ENCODE results near the gene DUSP2.
"Not testable (repeated sequence)": the region's sequence is repeated elsewhere in the genome, so short reads cannot be mapped to it uniquely, and the experiment has no call there.

DUSP2 gene

DNA sequence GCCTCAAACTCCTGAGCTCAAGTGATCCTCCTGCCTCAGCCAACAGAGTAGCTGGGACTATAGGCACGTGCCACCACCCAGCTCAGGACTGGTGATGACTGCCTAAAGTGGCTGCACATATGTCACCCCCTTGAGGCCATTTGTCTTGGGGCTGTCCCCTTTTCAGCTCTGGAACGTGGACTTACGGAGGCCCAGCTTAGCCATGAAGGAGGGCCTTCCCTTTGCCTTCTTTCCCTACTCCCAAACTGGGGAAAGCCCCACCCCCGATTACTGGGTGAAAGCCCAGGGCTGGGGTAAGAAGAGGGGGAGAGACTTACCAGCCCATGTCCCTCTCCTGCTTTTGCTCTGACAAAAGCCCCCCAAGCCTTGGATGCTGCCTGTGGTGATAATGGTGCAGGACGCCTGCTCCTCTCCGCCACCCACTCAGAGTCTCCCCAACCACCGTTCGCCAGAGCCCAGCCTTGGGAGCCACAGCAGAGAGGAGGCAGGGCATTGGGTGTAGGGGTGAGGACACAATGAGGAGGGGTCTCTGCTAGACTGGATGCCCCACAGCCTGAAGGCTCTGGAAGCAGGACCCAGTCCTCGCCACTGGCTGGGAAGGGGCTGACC is 2.5 kb upstream of the DUSP2 start:
- in situ Hi-C loops (cut with HindIII; ENCODE audit: low sequenced_read_pairs), result no loop called here

DNA sequence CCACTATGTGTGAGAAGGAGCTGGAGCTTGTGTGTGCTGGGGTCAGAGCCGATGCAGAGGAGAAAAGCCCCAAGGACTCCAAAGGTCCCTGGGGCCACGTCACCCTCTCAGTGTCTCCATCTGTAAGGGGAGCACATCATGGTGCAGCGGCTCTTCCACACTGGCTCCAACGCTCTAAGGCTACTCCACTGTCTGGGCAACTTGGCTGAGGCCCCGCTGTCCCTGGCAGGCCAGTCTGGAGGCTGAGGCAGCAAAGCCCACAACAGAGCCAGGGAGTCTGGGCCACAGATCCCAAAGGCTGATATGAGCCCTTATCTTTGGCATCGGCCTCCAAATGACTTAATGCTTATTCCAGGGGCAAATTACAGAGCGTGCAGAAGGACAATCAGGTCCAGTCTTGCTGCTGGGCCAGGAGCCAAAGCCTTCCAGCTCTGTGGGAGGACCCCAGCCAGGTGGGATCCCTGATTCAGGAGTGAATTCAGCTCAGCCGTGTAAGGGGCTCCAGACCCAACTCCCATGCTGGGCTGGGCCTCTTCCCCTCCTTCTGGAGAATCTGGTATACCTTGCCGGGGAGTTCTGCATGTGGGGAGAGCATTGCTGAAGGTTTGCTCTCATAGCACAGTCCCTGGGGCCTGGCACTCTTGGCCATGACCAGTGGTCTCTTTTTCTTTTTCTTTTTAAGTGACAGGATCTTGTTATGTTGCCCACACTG is 1.8 kb upstream of the DUSP2 start:
- in situ Hi-C loops (cut with HindIII; ENCODE audit: low sequenced_read_pairs), result no loop called here

DNA sequence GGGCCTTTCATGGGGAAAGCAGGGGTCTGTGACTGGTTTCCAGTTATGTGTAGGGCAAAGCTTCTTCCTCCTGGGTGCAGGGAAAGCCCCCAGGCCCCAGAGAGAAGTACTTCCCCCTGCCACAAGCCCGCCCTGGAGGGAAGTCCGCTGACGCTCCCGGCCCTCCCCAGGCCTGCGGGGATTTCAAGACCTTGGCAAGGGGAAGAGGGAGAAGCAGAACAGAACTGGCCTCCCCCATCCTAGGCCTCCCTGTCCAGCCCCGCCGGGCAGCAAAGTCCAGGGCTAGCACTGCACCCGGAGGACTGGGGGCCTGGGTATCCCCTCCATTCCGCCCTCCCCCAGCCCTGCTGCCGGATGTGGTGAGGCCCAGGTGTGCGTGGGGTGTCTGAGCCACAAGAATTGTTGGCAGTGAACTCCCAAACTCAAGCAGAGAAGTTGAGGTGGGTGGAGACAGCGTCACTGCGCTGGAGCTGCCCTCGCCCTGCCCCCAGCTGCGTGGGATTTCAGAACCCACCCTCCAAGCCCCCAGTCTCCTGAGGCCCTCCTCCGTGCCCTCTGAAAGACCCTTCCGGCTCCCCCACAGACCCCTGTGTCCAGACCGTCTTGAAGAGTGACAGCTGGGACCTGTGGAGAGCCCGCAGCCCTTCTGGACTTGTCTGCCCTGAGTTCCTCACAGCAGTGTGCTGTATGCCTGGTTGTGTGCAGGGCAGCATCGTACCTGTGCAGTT is 1.1 kb upstream of the DUSP2 start:
- in situ Hi-C loops (cut with HindIII; ENCODE audit: low sequenced_read_pairs), result no loop called here

DNA sequence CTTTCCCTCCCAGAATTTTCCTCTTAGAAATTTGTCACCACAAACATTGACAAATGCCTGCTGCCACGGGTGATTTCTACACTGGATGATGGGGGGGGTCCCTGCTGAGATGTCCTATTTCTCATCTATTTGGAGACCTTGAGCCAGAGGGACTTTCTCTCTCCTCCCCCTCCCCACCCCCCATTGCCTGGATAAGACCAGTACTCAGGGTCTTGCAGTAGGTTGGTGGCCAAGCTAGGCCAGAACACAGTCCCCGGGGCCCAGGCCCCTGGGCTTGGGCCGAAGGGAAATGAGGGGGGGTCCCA is 560 bp upstream of the DUSP2 start:
- in situ Hi-C loops (cut with HindIII; ENCODE audit: low sequenced_read_pairs), result no loop called here

DNA sequence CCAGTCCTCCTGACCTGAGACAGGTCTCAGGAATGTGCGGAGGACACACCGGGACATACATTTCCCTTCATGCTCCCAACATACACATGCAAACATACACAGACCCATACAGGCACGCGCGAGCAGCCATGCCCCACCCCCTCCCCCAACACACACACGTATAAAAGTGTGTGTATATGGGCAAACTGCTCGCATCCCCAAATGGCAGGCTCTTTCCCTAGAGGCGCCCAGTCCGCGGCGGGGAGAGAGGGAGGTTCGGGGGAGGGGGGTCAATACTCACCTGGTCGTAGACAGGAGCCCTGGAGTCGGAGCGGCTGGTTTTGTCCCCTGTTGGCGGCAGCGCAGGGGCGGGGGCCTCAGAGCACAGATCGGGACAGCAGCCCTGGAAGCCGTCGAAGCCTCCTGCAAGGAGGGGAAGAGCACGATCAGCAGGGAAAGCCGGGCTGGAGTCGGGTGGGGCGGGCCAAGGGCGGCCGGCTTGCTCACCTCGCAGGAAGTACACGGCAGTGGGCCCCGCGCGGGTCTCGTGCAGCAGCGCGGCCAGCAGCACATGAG is 682 bp downstream of the DUSP2 start:
- in situ Hi-C loops (cut with HindIII; ENCODE audit: low sequenced_read_pairs), result no loop called here

DNA sequence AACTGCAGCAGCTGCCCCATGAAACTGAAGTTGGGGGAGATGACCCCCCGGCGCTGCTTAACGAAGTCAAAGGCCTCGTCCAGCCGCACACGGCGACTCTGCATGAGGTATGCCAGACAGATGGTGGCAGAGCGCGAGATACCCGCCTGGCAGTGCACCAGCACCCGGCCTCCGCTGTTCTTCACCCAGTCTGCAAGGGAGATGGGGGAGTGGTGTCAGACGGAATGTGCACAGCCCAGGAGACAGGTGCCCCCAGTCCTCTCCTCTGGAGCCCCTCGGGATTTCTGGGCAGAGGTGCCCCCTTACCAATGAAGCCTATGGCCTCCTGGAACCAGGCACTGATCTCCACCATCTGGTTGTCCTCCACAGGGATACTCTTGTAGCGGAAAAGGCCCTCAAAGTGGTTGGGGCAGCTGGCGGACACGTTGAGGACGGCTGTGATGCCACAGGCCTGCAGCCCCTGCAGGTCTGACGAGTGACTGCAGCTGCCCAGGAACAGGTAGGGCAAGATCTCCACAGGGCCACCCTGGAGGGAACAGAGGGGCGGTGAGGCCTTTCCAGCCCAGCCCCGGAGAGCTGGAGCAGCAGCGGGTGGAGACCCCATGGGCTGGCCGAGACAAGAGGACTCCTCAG is 1.3 kb downstream of the DUSP2 start:
- in situ Hi-C loops (cut with HindIII; ENCODE audit: low sequenced_read_pairs), result no loop called here

DNA sequence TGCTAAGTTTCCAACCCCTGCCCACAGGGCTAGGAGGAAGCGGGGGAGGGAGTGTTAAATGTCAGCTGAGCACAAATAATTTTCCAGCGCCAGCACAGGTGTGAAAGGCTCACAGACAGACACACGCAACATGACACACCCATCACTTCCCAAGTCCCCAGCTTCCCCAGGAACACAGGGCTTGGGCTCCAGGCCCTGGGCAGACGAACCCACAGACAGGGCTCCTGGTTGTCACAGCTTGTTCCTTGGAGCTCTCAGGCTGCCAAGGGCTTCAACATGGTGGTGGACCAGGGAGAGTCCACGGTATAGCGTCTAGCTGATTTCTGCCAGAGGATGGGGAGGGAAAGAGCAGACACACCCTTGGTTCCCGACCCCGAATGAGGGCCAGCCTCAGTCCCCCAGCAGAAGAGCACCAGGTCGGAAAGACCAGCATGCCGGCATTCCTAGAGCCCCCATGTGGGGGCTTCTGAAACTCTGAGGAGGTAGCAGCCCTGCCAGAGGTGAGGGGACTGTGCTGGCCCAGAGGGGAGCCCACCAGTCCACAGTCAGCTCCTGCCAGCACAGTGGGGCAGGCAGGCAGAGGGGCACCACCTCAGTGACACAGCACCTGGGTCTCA is 1.9 kb downstream of the DUSP2 start:
- in situ Hi-C loops (cut with HindIII; ENCODE audit: low sequenced_read_pairs), result no loop called here

DNA sequence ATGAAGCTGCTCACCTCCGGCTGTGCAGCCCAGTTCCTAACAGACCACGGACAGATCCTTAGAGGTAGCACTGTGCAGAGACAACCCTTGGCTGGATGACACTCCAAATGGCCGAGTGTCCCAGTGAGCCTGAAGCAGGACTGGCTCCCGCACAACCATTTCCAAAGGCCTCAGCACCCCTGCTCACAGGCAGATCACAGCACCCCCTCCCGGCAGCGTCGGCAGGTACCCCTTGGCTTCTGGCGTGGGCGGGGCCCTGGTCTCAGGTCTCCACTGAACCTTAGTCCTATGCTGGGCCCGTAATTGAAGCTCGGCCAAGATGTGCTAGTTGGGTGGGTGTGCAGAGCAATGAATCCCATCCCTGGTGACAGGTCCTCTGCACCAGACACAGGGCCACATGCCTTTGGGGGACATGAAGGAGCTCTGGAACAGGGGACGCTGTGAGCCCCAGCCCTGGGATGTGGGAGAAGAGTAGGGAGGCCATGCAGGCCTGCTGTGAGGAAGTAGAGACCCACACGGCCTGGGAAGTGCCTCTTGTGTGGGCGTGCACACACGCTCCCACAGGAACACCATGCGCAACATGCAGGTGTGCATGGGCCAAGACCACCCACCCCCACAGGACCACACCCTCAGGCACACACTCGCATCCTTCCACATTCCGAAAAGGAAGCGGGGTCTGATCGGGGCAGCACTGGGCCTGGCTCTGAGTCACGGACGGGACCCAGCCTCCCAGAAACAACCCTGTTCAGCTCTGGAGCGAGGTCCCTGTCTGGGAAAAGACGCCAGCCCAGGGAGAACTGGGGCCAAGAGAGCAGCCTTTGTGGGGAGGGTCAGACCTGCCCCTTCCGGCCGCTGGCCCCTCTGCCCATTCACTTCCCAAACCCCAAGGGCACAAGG is 2.8 kb downstream of the DUSP2 start:
- in situ Hi-C loops (cut with HindIII; ENCODE audit: low sequenced_read_pairs), result no loop called here

DNA sequence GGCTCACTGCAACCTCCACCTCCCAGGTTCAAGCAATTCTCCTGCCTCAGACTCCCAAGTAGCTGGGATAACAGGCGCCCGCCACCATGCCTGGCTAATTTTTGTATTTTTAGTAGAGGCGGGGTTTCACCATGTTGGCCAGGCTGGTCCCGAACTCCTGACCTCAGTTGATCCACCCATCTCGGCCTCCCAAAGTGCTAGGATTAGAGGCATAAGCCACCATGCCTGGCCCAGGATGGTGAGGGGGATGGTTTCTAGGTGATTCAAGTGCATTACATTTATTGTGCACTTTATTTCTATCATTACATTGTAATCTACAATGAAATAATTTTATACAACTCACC is 3.6 kb downstream of the DUSP2 start:
- in situ Hi-C loops (cut with HindIII; ENCODE audit: low sequenced_read_pairs), result not testable (repeated sequence)

DNA sequence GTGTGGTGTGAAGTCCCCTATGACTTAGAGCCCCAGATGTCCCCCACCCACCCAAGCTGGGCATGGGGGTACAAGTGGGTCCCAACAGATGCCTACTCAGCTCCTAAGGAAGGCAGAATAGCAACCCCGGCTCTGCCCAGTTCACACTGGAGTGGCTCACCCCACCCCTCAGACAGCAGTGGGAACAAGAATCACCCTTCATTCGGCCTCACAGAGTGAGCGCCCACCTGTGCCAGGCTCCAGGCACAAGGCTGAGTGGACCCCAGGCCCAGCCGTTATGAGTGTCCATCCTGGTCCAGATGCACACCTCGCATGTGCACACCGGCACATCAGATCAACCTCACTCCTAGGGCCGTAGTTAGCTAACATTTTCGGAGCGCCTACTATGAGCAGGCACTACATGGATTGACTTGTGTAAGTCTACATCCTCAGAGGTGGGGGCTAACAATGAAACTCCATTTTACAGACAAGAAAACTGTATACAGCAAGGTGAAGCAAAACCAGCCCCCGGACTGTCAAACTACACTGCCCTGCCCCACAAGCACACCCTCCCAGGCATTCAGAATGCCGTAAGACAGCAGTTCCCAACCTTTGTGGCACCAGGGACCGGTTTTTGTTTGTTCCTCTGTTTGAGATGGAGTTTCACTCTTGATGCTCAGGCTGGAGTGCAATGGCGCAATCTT is 4.2 kb downstream of the DUSP2 start:
- in situ Hi-C loops (cut with HindIII; ENCODE audit: low sequenced_read_pairs), result no loop called here

DNA sequence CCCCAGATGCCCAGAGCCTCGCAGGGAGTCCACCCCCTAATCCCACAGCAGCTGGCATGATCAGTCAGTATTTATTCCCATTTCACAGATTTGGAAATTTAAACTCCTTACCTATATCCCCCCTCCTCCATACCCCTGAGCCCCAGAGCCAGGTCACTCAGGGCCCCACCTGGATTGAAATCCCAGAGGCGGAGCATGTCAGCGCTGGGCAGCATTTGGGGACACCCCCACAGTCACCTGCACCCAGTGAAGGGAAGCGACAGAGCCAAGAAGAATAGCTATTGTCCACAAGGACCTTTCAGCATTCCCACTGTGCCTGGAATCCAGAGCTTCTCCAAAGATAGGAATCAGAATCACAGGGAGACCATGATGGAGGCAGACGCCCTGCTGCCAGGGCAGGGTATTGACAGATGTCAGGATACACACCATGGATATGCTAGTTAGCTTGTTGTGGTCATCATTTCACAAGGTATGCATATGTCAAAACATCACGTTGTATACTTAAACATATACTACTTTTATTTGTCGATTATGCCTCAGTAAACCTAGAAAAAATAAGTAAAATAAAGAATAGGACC is 6.0 kb downstream of the DUSP2 start:
- in situ Hi-C loops (cut with HindIII; ENCODE audit: low sequenced_read_pairs), result no loop called here

DNA sequence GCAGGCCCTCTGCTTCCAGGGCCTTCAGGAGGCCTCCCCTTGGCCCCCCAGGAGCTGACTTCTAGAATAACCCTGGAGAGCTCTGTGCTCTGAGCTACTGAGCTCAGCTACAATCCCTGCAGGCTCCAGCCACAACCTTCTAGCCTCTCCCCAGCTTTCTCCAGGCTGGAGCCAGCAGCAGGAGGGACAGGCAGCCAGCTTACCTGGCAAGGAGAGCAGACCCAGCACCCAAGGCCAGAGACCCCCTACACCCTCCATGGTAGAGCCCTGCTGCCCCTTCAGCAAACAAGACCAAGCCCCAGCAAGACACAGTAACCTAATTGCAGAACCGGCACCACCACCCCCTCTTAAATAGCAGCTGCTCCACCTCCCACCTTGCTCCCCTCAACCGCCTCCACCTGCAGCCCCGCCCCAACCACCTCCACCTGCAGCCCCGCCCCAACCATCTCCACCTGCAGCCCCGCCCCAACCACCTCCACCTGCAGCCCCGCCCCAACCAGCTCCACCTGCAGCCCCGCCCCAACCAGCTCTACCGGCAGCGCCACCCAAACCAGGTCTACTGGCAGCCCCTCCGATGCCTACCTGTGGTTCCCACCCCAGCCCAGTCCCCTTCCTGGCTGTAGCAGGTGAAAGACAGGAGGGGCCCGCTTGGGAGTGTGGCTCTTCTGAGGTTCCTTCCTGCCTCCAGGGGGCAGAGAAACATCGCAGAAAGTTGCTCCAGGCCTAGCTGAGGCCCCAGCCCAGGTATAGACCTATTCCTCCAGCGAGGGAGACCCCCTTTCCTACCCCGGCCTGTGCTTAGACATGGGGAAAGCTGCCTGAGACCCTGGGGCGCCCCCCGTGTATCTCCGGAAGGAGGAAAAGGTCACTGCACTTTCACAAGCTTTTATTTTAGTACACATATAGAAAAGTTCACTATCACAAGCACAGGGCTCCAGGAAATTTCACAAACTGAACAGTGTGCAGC is 6.8 kb downstream of the DUSP2 start, which contains the start of gene ASTL:
ASTL (minus strand) TSS at position 324 of the 967 bp plus-strand sequence; CDS start at position 258, 66 bp downstream.
- in situ Hi-C loops (cut with HindIII; ENCODE audit: low sequenced_read_pairs), result no loop called here

DNA sequence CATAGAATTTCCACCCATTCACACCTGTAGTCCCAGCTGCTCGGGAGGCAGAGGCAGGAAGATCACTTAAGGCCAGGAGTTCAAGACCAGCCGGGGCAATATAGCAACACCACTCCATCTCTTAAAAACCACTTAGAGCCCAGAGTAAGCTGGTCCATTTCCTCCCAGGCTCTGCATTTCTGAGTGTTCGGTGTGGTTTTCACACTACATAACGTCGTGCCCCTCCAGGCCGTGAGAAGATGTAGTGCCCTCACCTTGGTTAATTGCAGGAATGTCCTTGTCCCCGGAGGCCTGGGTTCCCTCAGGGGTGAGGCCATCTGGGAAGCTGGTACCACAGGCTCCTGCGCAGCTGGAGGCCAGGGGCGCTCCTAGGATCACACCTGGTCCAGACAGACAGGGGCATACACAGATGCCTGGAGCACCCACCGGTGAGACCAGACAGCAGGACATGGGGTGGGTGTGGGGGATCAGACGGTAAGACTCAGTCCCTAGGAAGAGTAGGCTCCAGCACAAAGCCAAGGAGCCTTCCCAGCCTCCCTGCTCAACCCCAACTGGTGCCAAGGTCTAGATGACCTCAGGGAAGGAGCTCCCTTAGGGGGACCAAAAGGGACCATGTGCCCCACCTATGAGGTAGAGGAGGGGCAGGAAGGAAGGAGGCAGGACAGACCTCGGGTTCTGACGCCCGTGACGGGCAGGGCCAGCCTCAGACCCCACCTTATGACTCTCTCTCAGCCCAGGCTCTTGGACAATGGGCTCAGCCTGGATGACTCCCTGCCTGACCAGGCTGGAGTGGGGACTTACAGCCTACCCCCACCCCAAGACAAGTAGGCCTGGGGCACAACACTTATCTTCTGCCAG is 7.7 kb downstream of the DUSP2 start:
- in situ Hi-C loops (cut with HindIII; ENCODE audit: low sequenced_read_pairs), result no loop called here

DNA sequence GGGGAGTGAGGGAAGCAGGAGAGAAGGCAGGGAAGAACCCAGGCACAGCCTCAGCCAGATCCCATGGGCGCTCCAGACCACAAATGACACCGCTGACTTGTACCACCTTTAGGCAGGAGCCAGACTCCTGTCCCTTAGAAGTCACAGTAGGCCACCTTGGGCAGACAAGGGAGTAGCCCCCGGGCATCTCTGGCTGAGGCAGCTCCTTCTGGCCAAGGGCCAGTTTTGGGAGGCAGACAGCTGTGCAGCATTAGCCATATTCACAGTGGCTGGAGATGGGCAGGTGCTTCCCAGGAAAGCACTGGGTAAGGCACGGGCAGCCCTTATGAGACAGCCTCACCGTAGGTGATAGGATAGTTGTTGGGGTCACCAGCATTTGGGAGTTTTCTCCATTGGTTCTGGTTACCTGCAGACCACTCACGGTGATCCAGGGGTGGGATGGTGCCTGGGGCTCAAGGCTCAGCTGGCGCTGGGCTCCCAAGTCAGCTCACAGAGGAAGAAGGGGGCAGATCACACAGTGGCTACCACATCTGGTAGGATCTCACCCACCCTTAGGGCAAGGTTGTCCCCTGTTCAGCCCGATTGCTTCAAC is 9.0 kb downstream of the DUSP2 start:
- in situ Hi-C loops (cut with HindIII; ENCODE audit: low sequenced_read_pairs), result no loop called here

DNA sequence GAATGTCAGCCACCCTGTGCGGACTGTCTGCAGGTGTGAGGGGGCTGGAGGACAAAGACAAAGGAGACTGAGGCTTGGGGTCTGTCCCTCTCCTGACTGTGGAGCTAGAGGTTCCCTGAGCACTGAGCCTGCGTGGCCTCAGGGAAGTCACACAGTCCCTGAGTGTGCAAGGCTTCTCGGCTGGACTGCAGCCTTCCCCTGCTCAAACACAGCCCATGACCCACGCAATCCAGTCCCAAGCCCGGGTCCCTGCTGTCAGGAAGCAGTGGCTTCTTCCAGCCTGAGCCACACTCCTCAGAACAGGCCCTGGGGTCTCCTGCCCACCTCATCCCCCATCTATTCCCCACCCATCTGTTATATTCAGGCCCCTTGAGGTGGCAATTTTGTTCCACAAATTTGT is 9.6 kb downstream of the DUSP2 start:
- in situ Hi-C loops (cut with HindIII; ENCODE audit: low sequenced_read_pairs), result no loop called here

DNA sequence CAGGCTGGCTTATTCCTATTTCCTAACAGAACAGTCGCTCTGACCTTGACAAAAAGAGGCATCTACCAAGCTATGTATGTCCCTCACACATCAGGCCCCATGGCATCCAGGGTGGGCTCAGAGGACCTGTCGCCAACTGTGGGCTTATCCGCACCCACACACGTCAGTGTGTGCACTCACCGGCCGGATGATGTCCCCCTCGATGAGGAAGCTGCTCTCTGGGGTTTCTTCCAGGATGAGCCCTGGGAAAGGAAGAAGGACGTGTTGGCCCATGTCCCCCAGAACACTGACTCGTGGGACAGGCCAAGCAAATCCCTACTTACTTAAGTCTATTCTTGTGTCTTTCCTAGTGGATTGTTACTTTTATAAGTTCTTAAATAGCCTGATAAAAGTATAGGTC is 10.1 kb downstream of the DUSP2 start:
- in situ Hi-C loops (cut with HindIII; ENCODE audit: low sequenced_read_pairs), result no loop called here

DNA sequence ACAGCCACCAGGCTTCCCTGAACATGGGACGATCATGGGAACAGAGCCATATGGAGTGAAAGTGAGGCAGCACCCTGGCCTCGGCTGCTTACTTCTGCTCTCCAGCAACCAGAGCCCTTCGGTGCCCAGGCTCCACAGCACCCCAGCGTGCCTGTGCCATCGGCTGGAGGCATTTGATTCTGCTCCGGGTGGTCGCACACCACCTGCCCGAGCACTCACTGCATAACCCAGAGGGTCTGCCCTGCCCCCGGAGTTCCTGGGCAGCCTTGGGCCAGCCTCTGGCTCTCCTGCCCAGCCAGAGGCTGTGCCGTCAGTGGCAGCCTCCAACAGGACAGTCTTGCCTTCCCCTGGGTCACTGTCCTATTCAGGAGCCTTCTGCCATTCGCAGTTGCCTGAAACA is 10.8 kb downstream of the DUSP2 start:
- in situ Hi-C loops (cut with HindIII; ENCODE audit: low sequenced_read_pairs), result no loop called here

Data from DLD1 (cell line).